HG03521 (cell line): Measurements from ENCODE around the gene LYVE1.

ENCODE experiments used
- ATAC-seq: cut with Tn5 transposase; IDR thresholded peaks from one replicate; pipeline ENCODE4 v1.9.1; 2021; ENCODE audit warnings: mild to moderate bottlenecking, moderate library complexity; ENCODE audit not compliant: unreplicated experiment

LYVE1 gene

GRCh38 chr11:10592331-10592730 lies 23.9 kb upstream of the LYVE1 start:
- no peak for ATAC-seq

GRCh38 chr11:10591741-10592140 lies 23.3 kb upstream of the LYVE1 start:
- no peak for ATAC-seq

DNA sequence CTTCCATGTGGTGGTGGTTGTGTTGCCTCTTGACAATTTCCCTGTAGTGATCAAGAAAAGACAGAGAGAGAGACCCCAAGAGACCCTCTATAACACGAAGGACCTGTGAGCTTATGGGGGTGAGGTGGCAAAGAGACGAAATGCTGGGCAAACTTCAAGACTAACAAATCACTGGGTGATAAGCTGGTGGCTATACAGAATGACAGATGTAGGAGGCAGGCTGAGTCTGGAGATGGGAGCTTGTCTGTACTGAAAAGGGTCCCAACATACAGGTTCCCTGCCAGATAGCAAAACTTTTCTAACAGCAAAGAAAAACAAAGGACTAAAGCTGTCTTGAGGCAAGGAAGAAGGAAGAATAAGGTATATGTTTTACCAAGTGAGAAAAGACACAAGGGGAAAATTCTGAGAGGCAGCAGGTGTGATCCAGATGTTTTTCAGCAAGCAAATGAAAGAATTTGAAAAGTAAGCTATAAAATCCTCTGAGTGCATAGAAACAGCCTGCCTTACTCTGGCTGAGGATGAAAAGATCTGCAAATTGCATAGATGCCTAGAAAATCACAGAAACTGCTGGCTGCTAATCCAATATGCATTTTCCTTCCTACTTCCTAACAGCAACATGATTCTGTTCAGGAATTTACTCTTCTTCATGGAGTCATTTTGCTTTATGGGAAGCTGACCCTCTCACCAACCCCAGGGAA lies 21.9 kb upstream of the LYVE1 start:
- no peak for ATAC-seq

- ATAC-seq = no peak
Measured at GRCh38 chr11:10588904-10589303, 20.4 kb upstream of the LYVE1 start.

DNA sequence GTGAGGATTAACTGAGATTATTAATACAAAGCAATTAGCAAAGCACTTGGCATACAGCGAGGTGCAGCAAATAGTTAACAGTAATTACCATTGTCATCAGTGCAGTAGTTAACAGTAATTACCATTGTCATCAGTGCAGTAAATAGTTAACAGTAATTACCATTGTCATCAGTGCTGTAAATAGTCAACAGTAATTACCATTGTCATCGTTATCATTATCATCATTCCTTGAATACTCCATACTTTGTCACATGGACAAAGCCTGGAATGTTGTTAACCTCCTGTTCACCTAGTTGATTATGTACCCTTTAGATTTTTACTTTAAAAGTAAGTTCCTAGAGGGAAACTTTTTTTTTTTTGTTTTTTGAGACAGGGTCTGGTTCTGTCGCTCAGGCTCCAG lies 19.5 kb upstream of the LYVE1 start:
- no peak for ATAC-seq

- ATAC-seq = no peak
Measured at GRCh38 chr11:10587388-10587787, 18.9 kb upstream of the LYVE1 start.

DNA sequence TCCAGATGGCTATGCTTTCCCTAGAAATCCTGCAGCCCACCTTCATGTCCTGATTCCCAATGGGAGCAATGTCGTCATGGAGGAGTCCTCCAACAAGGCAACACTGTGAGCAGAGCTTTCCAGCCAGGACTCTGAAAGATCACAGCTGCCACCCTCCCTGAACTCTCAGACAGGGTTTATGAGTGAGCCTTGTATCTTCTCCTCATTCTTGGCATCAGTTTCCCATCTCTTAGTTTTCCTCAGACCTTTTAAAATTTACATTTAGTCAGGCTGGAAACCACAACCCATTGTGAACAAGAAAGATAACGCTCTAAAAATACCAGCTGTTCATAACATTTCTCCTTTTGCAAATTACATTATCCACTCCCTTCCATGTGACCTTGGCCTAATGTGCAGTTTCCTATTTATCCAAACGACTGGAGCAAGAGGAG lies 15.6 kb upstream of the LYVE1 start:
- no peak for ATAC-seq

- no peak for ATAC-seq
Measured at GRCh38 chr11:10581481-10582019, 13.1 kb upstream of the LYVE1 start.

DNA sequence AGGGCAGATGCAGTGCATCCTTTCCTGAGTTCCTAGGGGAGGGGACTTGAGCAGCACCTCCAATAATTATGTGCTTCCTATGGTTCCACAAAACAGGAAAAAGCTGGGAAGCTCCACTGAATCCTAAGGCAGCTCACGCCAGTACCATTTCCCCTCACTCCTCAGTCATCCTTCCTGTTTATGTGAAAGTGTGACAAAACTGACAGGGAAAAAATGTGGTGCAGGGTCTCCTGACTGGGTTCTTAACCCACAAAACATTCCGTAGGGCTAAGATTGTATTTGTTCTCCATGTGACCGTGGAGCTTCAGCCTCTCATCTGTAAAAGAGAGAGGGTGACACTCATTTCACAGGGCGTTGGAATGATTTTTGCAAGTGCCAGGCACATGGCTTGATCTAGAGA lies 12.2 kb upstream of the LYVE1 start:
- no peak for ATAC-seq

DNA sequence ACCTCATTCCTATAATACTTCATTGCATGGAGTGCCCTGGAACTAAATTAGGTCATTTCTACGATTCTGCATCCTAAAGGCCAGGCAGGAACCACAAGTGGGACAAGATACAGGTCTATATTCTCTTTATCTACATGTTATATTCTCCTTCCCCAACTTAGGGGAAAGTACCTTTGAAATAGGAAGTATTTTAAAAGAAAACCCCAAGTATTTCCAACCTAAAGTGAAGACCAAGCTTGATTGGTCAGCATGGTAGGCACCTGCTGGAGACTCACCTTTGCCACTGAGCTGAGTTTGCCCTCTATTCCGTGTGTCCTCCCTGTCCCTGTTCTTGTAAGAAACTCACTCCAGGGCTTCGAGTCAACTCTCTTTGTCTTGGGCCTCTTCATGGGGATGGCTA lies 11.2 kb upstream of the LYVE1 start:
- no peak for ATAC-seq

GRCh38 chr11:10576035-10576398 lies 7.6 kb upstream of the LYVE1 start:
- ATAC-seq = no peak

DNA sequence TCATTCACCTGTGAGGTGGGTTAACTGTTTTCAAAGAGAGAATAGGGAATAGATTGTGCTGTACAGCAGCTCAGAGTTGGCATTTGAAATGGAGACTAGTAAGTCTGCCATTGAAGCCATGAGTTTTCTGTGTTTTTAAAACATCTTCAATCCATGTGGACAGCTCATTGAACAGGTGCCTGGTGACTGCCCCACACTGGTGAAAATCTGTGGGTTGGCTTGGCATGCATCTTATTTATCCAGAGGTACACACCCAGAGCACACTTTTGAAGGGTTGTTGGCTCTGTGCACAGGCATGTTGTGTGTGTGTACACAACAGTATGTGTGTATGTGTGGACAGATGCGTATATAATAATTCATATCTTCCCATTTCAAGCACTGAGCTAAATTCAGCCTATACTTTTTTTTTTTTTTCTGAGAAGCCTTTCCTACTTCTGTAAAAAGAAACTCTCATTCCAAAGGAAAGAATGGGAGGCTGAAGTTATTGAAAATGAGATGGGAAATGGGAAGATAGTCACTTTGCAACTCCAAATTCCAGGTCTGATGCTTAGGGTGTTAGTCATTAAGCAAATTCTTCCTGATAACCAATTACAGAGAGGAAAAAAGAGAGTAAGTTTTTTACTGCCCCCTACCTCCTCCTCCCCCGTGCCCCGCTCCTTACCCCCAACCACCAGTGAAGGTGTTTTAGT lies 7.0 kb upstream of the LYVE1 start:
- no peak for ATAC-seq

DNA sequence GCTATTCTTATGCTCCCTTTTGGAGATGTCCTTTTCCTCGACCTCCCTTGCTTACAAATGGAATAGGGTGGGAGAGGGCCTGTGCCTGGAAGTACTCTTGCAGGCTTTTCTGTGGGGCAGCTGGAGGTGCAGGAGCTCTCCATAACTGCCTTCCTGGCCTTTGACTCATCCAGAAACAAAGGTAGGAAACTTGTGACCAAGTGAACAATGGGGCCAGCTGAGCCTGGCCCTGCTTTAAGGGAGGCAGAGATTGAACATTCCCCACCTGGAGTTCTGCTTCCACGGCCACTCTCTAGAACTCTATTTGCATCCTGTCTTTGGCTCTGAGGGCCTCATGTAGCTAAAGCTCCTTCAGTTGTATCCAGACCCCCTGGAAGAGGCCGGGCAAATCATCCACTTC lies 5.1 kb upstream of the LYVE1 start:
- no peak for ATAC-seq

GRCh38 chr11:10573028-10573427 lies 4.6 kb upstream of the LYVE1 start:
- ATAC-seq = no peak

DNA sequence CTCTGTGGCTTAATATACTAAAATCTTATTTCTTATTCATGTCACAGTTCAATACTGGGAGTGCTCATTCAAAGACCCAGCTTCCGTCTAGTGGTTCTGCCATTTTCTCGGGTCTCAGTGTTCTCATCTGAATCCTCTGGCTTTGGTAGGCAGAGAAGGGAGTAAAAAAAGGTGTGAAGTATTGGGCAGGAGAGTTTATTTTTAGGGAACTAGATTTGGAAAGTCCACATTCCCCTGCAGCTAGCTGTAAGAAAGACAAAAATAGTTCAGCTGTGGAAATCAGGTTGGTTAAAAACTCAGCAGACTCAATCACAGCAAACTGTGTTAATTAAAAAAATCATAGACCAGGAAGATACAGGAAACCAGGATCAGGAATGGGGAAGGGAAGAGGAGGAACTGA lies 4.1 kb upstream of the LYVE1 start:
- no peak for ATAC-seq

DNA sequence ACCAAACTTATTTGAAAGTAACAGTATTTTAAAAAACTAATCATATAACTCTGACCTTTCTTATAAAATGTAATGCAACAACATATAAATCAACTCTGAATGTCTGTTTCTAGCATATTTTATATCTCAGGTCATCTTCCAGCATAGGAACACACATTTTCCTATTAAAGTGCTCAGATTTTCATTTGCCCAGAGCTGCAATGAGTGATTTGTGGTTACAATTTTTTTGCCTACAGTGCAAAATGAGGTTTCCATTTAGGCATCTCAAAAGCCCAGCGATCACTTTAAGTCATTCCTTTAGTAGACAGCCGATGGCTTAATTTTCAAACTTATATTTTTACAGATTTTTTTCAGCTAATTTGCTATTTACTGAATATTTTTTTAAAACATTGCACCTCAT lies 1.0 kb downstream of the LYVE1 start:
- no peak for ATAC-seq

DNA sequence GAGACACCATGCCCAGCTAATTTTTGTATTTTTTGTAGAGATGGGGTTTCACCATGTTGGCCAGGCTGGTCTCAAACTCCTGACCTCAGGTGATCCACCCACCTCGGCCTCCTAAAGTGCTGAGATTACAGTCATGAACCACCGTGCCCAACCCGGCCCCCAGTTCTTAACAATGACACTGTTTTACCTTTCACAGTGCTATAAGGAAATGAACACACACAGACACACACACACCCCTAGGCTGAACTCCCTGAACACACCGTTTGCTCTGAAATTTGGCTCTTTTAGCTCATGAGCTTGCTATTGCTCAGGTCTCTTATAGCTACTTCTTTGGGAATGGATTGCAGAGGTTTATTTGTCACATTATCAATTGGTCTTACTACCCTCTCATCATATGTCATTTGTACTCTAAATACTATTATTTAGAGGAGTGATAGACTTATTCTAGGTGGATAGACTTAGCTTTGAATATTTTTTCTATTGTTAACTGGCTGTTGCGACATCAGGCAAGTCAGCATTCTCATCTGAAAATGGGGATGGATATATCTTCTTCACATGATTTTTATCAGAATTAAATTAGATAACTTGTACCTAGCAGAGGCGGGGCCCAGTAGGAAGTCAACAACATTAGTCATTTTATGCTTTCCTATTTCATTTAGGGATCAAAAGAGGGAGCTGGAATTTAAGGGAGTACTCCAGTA lies 2.1 kb downstream of the LYVE1 start:
- no peak for ATAC-seq

GRCh38 chr11:10565493-10565892 lies 3.0 kb downstream of the LYVE1 start:
- no peak for ATAC-seq

DNA sequence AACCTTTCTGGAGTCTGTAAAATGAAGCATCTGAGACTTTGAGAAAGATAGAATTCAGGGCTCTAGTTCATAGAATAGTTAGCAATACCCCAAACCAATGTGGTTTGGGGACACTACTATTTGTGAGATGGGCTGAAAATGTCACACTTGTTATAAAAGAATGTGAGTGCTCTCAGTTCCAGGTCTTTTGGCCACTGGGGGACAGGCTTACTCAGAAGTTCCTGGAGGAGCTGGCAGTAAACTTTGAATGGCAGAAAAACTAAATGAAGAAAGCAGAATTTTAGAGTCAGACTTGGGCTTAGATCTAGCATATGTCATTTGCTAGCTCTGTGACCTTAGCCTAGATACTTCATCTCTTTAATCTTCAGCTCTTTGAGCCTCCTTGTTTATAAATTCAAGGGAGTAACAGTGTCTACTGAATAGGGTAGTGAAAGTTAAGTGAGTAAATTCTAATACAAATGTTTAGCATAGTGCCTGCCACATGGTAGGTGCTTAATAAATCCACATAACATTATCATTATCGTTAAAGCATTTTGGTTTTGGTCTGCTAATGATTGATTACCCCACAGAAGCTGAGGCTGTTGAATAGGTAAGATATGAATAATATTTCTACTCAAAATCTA lies 3.7 kb downstream of the LYVE1 start:
- ATAC-seq = no peak

DNA sequence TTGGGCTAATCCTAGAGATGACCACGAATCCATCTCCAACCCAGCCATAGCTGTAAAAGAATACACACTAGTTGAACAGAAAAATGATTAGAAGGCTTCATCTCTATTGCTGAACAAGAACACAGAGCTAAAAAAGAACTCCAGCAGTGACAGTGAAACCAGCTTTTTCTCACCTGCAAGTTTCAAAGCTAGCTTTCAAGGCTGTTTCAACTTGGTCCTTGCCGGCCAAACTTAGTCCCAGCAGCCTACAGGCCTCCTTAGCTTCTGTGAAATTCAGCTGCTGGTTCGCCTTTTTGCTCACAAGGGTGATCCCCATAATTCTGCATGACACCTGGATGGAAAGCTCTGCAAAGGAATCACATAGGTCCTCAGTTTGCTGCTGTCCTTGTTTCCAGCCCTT lies 4.4 kb downstream of the LYVE1 start:
- no peak for ATAC-seq

DNA sequence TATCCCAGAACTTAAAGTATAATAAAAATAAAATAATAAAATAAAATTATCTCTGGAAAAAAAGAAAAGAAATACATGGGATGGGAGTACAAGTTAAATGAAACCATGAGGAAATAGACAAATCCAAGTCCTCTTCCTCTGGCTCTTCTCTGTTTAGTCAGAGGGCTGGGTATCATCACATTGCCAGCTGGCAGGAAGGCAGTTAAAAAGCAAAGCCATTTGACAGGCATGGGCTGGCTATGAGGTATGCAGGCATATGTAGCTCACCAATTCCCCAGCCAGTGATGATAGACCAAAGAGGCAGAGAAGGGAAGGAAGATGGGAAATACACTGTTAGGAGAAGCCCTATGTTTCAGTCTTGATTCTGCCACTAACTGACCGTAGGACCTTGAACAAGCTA lies 6.5 kb downstream of the LYVE1 start:
- ATAC-seq = no peak
